GM18868 (cell line): ENCODE results near the gene C6orf89.
"Not testable (repeated sequence)": the region's sequence is repeated elsewhere in the genome, so short reads cannot be mapped to it uniquely, and the experiment has no call there.

ENCODE experiments used
- ATAC-seq: cut with Tn5 transposase; IDR thresholded peaks from one replicate; pipeline ENCODE4 v1.9.1; 2021; ENCODE audit warnings: mild to moderate bottlenecking, moderate library complexity; ENCODE audit not compliant: unreplicated experiment

Gene C6orf89

DNA sequence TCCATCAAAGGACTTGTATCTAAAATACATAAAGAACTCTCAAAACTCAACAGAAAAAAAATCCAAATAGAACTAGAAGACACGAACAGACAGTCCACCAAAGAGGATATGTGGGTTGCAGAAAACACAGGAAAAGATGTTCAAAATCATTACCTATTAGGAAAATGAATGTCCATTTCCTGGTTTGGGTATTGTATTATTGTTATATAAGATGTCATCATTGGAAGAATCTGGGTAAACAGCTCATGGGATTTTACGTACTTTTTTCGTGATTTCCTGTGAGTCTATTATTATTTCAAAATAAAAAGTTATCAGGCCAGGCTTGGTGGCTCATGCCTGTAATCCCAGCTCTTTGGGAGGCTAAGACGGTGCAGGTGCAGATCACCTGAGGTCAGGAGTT is 59.5 kb downstream of the C6orf89 start:
- ATAC-seq, result no peak

GRCh38 chr6:36946526-36946925 is 60.8 kb downstream of the C6orf89 start:
- no peak for ATAC-seq

- no peak for ATAC-seq
Measured at GRCh38 chr6:36947570-36948351, 62.0 kb downstream of the C6orf89 start.

- ATAC-seq, result not testable (repeated sequence)
Measured at GRCh38 chr6:36949076-36949475, 63.3 kb downstream of the C6orf89 start.

DNA sequence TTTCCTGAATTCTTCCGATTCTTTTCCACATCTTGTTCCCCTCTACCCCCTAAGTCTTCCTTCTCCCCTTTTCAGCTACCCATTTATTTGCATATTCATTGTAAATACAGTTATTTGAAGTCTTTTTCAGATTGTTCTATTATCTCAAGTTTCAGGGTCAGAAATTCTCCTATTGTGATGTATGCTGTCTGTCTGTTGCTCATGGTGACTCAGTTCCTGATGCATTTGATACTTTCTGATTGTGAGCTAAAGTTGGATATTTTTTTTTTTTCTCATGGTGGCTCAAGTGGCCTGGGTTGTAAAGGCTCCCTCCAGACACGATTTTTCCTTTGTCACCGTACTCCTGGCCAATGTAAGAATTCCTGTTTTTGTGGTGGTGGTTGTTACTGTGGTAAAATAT is 63.9 kb downstream of the C6orf89 start:
- ATAC-seq, result no peak

DNA sequence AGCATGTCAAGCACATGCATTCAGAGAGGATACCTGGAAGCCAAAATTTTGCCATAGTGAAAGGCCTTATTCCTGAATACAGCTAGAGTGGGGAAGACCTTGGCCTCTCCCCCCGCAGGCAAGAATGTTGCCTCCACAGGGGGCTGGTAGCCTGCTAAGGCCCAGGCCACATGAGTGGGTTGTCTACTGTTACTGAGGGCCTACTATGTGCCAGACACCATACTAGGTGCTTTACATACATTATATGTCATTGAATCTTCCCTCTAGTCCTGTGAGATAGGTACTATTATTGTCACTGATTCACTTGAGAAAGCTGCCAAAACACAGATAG is 68.1 kb downstream of the C6orf89 start:
- ATAC-seq, result no peak

- no peak for ATAC-seq
Measured at GRCh38 chr6:36954262-36954931, 68.6 kb downstream of the C6orf89 start, which contains the start of gene PI16. Gene PI16 (plus strand): TSS chr6:36954738. CDS start chr6:36954761, 23 bp downstream.

DNA sequence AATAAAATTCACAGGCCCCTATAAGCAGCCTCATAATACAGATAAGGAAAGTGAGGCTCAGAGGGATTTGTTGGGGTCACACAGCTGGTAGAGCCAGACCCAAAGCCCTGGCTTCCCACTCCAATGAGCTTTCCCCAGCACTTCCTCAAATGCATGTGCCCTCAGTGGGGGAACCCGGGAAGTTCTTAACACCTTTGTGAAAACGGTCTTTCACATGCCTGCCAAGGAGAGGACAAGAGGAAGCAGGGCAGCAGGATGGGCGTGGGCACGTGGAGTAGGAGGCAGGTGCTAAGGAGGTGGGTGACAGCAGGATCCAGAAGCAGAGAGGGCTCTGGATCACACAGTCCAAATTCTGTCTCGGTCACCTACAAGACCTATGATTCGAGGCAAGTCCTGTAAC is 69.4 kb downstream of the C6orf89 start:
- ATAC-seq, result no peak

- no peak for ATAC-seq
Measured at GRCh38 chr6:36955671-36956445, 70.1 kb downstream of the C6orf89 start.

- ATAC-seq, result no peak
Measured at GRCh38 chr6:36956446-36956820, 70.7 kb downstream of the C6orf89 start.

DNA sequence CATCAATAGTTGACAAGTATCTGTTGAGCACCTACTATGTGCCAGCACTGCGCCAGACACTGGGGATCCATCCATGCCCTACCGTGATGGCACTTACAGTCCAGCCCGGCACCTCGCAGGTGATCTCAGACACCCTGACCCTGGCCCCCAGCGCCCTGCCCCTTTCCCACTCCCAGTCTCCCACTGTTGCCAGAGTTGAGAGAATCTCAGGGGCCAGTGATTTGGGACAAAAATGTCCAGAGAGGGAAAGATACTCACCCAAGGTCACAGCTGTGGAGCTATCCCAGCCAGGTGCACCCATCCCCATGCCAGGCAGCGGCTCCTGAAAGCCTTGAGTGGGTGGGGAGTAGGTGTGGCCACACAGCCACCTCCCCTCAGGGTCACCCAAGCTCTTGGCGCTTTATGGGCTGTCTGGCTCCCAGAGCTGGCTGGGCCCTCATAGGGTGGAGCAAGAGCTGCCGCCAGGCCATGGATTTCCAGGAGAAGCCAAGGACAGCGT is 72.1 kb downstream of the C6orf89 start:
- ATAC-seq, result no peak

DNA sequence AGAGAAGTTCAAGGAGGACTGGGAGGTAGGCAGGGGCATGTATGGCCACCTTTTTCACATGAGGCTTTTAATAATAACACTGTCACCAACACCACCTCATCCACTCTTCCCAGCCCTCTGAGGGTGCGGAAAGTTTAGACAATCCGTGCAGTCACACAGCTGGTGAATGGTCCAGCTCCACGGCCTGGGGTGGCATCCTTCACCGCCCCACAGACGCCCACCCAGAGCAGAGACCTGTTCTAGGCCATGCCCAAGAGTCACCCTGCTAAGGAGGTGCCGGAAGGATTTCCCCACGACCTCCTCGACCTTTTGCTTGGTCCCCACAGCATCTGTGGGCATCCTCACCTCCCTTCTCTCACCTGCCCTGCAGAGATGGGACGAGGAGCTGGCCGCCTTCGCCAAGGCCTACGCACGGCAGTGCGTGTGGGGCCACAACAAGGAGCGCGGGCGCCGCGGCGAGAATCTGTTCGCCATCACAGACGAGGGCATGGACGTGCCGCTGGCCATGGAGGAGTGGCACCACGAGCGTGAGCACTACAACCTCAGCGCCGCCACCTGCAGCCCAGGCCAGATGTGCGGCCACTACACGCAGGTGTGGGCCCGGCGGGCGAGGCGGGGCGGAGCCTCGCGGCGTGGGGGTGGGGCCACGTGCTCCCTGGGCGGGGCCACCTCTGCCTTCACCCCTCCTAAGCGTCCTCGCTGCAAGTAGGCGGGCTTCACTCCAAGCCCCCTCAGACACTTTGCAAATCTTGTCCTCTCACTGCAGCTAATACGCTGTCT is 73.2 kb downstream of the C6orf89 start:
- no peak for ATAC-seq

DNA sequence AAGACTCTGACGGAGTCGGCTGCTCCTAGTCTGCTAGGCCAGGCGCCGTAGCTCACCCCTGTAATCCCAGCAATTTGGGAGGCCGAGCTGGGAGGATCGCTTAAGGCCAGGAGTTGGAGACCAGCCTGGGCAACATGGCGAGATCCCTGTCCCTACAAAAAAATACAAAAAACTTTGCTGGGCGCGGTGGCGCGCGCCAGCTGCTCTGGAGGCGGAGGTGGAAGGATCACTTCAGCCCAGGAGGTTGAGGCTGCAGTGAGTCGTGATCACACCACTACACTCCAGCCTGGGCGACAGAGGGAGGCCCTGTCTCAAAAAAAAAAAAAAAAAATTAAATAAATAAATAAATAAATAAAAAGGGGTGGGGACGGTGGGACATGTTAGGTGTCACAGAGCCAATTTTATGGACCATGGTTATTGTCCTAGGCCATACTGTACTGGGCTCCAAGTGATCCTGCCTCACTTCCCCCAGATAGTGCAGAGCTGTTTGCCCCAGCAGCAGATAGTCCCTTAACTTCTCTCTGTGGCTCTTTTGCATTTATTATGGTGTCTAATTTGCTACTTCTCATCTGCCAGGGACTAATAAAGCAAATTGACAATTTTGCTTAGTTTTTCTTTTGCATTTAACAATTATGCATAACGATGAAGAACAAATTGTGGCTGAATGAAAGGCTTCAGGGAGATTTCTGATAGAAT is 74.0 kb downstream of the C6orf89 start:
- ATAC-seq, result no peak

DNA sequence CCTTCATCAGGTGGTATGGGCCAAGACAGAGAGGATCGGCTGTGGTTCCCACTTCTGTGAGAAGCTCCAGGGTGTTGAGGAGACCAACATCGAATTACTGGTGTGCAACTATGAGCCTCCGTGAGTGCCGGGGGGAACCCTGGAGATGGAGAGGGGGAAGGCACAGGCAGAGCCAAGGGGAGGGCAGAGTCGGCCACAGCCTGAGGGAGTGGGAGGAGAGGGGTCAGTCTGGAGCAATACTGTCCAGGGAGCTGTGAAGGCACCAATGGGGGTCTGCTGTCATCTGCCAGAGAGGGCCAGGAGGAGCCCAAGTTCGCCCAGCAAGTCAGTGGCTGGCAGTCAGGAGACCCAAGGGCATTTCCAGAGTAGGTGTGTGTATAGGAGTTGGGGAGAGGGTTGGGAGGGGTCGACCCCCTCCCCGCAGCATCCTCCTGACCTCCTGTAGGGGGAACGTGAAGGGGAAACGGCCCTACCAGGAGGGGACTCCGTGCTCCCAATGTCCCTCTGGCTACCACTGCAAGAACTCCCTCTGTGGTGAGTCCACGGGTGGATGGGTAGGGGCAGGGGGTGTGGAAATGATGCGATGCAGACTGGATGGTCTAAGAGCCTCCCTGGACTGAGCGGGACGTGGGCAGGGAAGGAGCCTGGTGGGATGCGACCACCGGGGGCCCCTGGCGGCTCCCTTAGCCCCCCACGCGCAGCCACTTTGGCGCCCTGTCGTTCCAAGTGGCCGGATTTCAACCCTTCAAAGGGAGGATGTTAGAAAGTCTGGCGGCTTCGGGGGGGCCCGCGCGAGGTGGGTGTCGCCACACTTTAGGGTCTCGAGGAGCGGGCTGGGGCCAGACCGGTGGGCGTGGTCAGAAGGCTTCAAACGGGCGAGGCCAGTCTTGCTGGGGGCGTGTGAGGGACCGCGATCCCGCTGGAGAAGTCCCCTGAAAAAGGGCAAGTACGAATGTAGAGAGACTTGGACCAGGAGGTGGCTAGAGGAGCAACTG is 76.0 kb downstream of the C6orf89 start:
- ATAC-seq, result no peak

DNA sequence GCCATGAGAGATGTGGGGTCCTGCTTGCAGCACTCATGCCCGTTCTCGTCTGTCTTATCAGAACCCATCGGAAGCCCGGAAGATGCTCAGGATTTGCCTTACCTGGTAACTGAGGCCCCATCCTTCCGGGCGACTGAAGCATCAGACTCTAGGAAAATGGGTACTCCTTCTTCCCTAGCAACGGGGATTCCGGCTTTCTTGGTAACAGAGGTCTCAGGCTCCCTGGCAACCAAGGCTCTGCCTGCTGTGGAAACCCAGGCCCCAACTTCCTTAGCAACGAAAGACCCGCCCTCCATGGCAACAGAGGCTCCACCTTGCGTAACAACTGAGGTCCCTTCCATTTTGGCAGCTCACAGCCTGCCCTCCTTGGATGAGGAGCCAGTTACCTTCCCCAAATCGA is 77.1 kb downstream of the C6orf89 start:
- ATAC-seq, result peak; percentile 73

GRCh38 chr6:36963451-36964290 is 77.9 kb downstream of the C6orf89 start:
- no peak for ATAC-seq

- ATAC-seq, result no peak
Measured at GRCh38 chr6:36964349-36964748, 78.6 kb downstream of the C6orf89 start.

GRCh38 chr6:36964908-36965307 is 79.2 kb downstream of the C6orf89 start:
- ATAC-seq, result no peak
